Left lobe of liver (tissue), 2 donors: ENCODE data around the gene SUCLG2. TPM values are rescaled to one million over a fixed set of nuclear protein-coding genes. Genes with fewer than 3 reads are reported as not detected.
A peak's percentile ranks its signal among the peaks of the same experiment; 100 is the strongest.
"Not testable (repeated sequence)": the region's sequence is repeated elsewhere in the genome, so short reads cannot be mapped to it uniquely, and the experiment has no call there.

Source experiments
- ATAC-seq: fragments of 200-7000 bp; cut with Tn5 transposase; one replicate; pipeline ENCODE4 v1.9.1; 2020; ENCODE audit warnings: mild to moderate bottlenecking, moderate library complexity
- DNase-seq: peaks from one replicate; pipeline ENCODE4 v3.0.0-alpha.2; 2020; ENCODE audit warnings: low spot score
- total RNA-seq: library from RNA; stranded (reverse); gene quantifications from one replicate; pipeline ENCODE4 v1.2.1, GENCODE V29; 2021
- donor health status: DM: no; HTN: no; CAD: no; lungs with moderate emphysema.
- donor health status: DM: no; HTN: yes; CAD: no.

The SUCLG2 gene
- total RNA-seq, 1 donor from 2014 or later: 157 TPM

- ATAC-seq: peak; percentile 69
- no peak for DNase-seq
Measured at GRCh38 chr3:67610458-67610857, 44.0 kb downstream of the SUCLG2 start.

GRCh38 chr3:67609709-67610108 lies 44.7 kb downstream of the SUCLG2 start:
- no peak for DNase-seq
- ATAC-seq: no peak

- ATAC-seq (no peak), DNase-seq (no peak)
Measured at GRCh38 chr3:67608034-67608433, 46.4 kb downstream of the SUCLG2 start.

GRCh38 chr3:67605377-67605776 lies 49.0 kb downstream of the SUCLG2 start:
- no peak for DNase-seq
- ATAC-seq: peak; percentile 35

- ATAC-seq (no peak), DNase-seq (no peak)
Measured at GRCh38 chr3:67602816-67603215, 51.6 kb downstream of the SUCLG2 start.

GRCh38 chr3:67601919-67602608 lies 52.3 kb downstream of the SUCLG2 start:
- ATAC-seq: no peak
- DNase-seq: no peak

GRCh38 chr3:67601385-67601784 lies 53.0 kb downstream of the SUCLG2 start:
- no peak for DNase-seq
- ATAC-seq: no peak

- no peak for DNase-seq
- no peak for ATAC-seq
Measured at GRCh38 chr3:67599821-67600220, 54.6 kb downstream of the SUCLG2 start.

- ATAC-seq: no peak
Measured at GRCh38 chr3:67598814-67599556, 55.4 kb downstream of the SUCLG2 start.

GRCh38 chr3:67595424-67595823 lies 59.0 kb downstream of the SUCLG2 start:
- ATAC-seq (peak; percentile 77), DNase-seq (peak; percentile 51)

More at GRCh38 chr3:67598814-67599556, 55.4 kb downstream of the SUCLG2 start:
- no peak for DNase-seq

- DNase-seq: no peak
- ATAC-seq: peak; percentile 44
Measured at GRCh38 chr3:67593761-67594234, 60.6 kb downstream of the SUCLG2 start.

- DNase-seq: no peak
- no peak for ATAC-seq
Measured at GRCh38 chr3:67592057-67592456, 62.4 kb downstream of the SUCLG2 start.

GRCh38 chr3:67587811-67588210 lies 66.6 kb downstream of the SUCLG2 start:
- no peak for DNase-seq
- ATAC-seq: no peak

- no peak for ATAC-seq
- DNase-seq: no peak
Measured at GRCh38 chr3:67587301-67587700, 67.1 kb downstream of the SUCLG2 start.

GRCh38 chr3:67584608-67585007 lies 69.8 kb downstream of the SUCLG2 start:
- not testable (repeated sequence) for ATAC-seq, DNase-seq

- ATAC-seq (no peak), DNase-seq (no peak)
Measured at GRCh38 chr3:67580430-67581000, 73.9 kb downstream of the SUCLG2 start.

GRCh38 chr3:67578416-67578815 lies 76.0 kb downstream of the SUCLG2 start:
- no peak for ATAC-seq
- no peak for DNase-seq

GRCh38 chr3:67576441-67576840 lies 78.0 kb downstream of the SUCLG2 start:
- ATAC-seq (no peak), DNase-seq (no peak)

GRCh38 chr3:67569324-67569723 lies 85.1 kb downstream of the SUCLG2 start:
- peak; percentile 86 for ATAC-seq
- DNase-seq: peak; percentile 64

- DNase-seq (no peak), ATAC-seq (no peak)
Measured at GRCh38 chr3:67567893-67568292, 86.5 kb downstream of the SUCLG2 start.

- no peak for ATAC-seq
- no peak for DNase-seq
Measured at GRCh38 chr3:67564973-67565372, 89.4 kb downstream of the SUCLG2 start.

- DNase-seq (no peak), ATAC-seq (peak; percentile 69)
Measured at GRCh38 chr3:67564008-67564407, 90.4 kb downstream of the SUCLG2 start.
